ENCODE measurements around the gene PDGFC.

The PDGFC gene

DNA sequence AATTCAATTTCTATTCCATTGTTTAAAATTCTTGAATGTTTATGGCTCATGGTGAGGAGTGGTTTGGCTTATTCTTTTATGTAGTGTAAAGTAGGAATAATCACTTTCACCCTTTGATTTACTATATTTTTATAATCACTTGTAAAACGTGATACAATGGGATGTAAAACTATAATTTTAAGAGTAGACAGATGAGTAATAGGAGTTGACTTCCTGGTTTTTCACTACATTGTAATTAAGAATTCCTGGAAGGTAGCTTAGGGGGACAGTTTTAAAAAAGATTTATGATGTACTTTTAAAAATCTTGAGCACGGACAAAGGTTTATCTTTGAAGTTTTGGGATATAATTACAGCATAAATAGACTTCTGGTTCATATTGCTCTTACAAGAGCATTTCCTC lies 65.3 kb downstream of the PDGFC start:
- TF ChIP-seq, protein P1, sequence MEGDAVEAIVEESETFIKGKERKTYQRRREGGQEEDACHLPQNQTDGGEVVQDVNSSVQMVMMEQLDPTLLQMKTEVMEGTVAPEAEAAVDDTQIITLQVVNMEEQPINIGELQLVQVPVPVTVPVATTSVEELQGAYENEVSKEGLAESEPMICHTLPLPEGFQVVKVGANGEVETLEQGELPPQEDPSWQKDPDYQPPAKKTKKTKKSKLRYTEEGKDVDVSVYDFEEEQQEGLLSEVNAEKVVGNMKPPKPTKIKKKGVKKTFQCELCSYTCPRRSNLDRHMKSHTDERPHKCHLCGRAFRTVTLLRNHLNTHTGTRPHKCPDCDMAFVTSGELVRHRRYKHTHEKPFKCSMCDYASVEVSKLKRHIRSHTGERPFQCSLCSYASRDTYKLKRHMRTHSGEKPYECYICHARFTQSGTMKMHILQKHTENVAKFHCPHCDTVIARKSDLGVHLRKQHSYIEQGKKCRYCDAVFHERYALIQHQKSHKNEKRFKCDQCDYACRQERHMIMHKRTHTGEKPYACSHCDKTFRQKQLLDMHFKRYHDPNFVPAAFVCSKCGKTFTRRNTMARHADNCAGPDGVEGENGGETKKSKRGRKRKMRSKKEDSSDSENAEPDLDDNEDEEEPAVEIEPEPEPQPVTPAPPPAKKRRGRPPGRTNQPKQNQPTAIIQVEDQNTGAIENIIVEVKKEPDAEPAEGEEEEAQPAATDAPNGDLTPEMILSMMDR (IDR thresholded peaks at IDR 0.05; ENCODE audit: low read depth, low read length, missing control alignments) = no peak
- DNase-seq (ENCODE audit: extremely low read depth, low read depth) = no peak
- H3K4me3 ChIP-seq (replicated peaks; ENCODE audit: low read depth, low read length) = no peak overlapping the region

DNA sequence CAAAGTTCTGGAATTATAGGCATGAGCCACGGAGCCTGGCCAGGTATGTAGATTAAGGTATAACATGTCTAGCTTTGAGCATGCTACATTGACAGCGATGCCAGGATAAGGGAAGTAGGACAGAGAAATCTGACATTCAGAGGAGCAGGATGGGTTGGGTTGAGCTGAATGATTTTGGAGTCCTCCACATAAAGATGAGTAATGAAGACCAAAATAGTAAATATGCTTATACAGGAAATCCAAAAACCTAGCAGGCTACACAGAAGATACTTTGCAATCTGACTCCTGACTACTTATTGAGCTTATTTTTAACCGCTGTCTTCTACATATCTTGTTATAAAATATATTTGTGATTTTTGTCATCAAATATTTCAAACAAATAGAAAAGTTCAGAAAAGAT lies 69.7 kb downstream of the PDGFC start:
- TF ChIP-seq, protein P1 (IDR thresholded peaks at IDR 0.05; ENCODE audit: low read depth, low read length, missing control alignments) = no peak
- no peak for DNase-seq (ENCODE audit: extremely low read depth, low read depth)

DNA sequence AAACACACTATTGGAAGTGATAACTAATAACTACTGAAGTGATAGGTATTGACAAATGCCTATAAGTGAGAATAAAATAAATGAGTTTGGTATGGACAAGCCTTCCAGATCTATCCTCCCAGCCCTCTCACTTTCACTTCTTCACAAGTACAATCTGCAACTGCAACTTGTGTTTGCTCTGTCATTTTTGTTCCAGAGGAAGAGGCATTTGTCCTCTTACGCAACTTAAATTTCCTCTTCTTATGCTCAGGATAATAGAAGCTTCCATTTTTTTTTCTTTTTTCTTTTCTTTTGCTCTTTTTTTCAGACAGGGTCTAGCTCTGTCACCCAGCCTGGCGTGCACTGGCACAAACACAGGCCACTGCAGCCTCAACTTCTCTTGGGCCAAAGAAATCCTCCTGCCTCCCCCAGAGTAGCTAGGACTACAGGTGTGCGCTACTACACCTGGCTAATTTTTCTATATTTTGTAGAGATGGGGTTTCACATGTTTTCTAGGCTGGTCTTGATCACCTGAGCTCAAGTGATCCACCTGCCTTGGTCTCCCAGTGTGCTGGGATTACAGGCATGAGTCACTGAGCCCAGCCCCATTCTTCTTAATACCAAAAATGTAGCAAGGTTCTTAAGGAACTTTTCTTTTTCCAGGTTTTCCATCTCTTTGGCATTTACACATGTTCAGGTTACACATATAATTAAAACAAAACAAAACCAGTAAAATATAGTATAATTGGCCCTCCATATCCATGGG lies 73.1 kb downstream of the PDGFC start:
- no peak for DNase-seq (ENCODE audit: extremely low read depth, low read depth)
- TF ChIP-seq, protein P1 (IDR thresholded peaks at IDR 0.05; ENCODE audit: low read depth, low read length, missing control alignments) = no peak
- no peak overlapping the region for H3K4me3 ChIP-seq (replicated peaks; ENCODE audit: low read depth, low read length)

More for the DNA sequence above, 69.7 kb downstream of the PDGFC start:
- no peak overlapping the region for H3K4me3 ChIP-seq (replicated peaks; ENCODE audit: low read depth, low read length)

DNA sequence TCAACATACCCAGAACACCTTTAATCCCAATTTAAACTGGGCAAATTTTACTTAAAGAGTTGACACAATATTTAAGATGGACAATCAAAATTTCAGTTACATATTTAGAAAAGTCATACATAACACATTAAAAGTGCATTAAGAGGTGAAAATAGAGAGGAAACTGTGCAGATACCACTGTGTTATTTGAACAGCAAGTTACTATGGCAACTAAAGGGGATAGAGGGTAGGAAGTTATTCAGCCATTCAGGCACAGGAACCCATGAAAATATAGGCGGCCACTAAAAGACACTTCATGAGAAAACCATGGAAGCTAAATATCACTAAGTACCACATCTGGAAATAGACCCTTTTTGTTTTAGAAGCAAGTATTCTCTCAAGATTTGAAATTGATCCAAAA lies 75.1 kb downstream of the PDGFC start:
- no peak overlapping the region for H3K4me3 ChIP-seq (replicated peaks; ENCODE audit: low read depth, low read length)
- TF ChIP-seq, protein P1 (IDR thresholded peaks at IDR 0.05; ENCODE audit: low read depth, low read length, missing control alignments) = no peak
- DNase-seq (ENCODE audit: extremely low read depth, low read depth) = no peak

DNA sequence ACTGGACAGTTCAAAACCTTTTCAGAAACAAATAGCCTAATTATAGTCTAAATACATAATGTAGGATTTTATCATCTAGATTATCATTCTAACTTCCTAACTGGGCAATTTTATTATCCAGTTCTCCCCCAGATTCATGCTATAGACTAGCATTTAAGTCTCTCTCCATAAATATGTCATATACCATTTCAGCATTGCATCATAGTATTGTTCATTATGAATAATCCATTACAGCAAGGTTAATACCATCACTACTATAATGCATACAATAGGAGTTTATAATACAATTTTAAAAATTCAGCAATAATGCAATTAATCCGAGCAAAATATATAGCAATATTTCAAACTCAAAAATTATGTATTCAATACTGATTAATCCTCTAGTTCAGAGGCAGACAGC lies 77.4 kb downstream of the PDGFC start:
- H3K4me3 ChIP-seq (replicated peaks; ENCODE audit: low read depth, low read length) = no peak overlapping the region
- TF ChIP-seq, protein P1 (IDR thresholded peaks at IDR 0.05; ENCODE audit: low read depth, low read length, missing control alignments) = no peak
- DNase-seq (ENCODE audit: extremely low read depth, low read depth) = no peak

DNA sequence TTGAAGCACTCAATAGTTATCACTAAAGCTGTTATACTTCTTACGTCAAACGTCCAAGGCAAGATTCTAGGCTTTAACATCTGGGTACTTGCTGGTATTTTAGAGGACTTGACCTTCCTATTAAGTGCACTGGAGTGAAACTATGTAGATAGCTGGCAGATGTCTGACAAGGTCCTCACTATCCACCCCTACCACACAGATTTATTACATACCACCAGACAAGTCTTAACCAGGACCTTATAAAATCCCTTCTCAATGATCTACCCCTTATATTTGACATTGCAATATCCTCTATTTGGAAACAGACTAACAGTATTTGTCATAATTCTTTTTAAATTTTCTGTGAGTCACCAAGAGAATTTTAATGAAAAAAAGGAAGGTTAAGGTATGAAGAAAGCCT lies 78.8 kb downstream of the PDGFC start:
- TF ChIP-seq, protein P1 (IDR thresholded peaks at IDR 0.05; ENCODE audit: low read depth, low read length, missing control alignments) = no peak
- no peak overlapping the region for H3K4me3 ChIP-seq (replicated peaks; ENCODE audit: low read depth, low read length)
- no peak for DNase-seq (ENCODE audit: extremely low read depth, low read depth)

All from HFF-Myc (cell line).